GM12878 (cell line): ENCODE data around the gene HSD17B14. TPM values are rescaled to one million over a fixed set of nuclear protein-coding genes. Genes with fewer than 3 reads are reported as not detected.

Experiments used
- SREBF1 ChIP-seq: IDR thresholded peaks from 2 replicates; pipeline ENCODE4 v1.6.1; 2012; ENCODE audit warnings: mild to moderate bottlenecking, low read length
- ZNF592 ChIP-seq: fragments of 450-650 bp; IDR thresholded peaks from 2 replicates; pipeline ENCODE4 v1.6.1; 2017; ENCODE audit warnings: mild to moderate bottlenecking, moderate library complexity
- polyA plus RNA-seq, 11 experiments: library from polyadenylated mRNA; depleted of rRNA in 4 of 11; unstranded in 6 of 11; stranded (reverse) in 5 of 11; fragments of >200 nt; fragmentation: Nextera tagmentation in 4 of 11; fragmentation: Illumina TruSeq in 1 of 11; extraction: Ambion mirVana in 4 of 11; extraction: Trizol in 1 of 11; gene quantifications; 1 replicate in 1 of 11; 2 replicates in 10 of 11; pipeline versions ENCODE4 v1.2.1 to v1.2.3, GENCODE V29; 2011 to 2016; ENCODE audit warnings: inconsistent platforms in 2 of 11, missing spikeins in 2 of 11, low read depth in 1 of 11
- total RNA-seq, 4 experiments: library from RNA; depleted of rRNA in 3 of 4; stranded (reverse); fragments of >200 nt in 3 of 4; fragmentation: Illumina TruSeq in 1 of 4; extraction: Trizol in 1 of 4; gene quantifications; 2 replicates each; pipeline versions ENCODE4 v1.2.1 to v1.2.3, GENCODE V29; 2013 to 2021
- TF ChIP-seq, protein P1 (sequence below): IDR thresholded peaks from 2 replicates; pipeline ENCODE4 v1.6.1; 2012; ENCODE audit warnings: mild to moderate bottlenecking, low read depth, low read length
- TF ChIP-seq, protein P2 (sequence below): fragments of 450-650 bp; IDR thresholded peaks from 2 replicates; pipeline ENCODE4 v1.6.1; 2017; ENCODE audit warnings: mild to moderate bottlenecking, low read depth, inconsistent platforms; ENCODE audit not compliant: poor library complexity, severe bottlenecking
- TF ChIP-seq, protein P3 (sequence below): fragments of 450-650 bp; IDR thresholded peaks from 2 replicates; pipeline ENCODE4 v1.6.1; 2016; ENCODE audit warnings: mild to moderate bottlenecking

The HSD17B14 gene
- total and polyA plus RNA-seq, 10 of the 15 experiments (the other 5 are each of a cell fraction or from before 2014, with no cell fraction given) = 0.21 to 4.1 (median 0.61) TPM

DNA sequence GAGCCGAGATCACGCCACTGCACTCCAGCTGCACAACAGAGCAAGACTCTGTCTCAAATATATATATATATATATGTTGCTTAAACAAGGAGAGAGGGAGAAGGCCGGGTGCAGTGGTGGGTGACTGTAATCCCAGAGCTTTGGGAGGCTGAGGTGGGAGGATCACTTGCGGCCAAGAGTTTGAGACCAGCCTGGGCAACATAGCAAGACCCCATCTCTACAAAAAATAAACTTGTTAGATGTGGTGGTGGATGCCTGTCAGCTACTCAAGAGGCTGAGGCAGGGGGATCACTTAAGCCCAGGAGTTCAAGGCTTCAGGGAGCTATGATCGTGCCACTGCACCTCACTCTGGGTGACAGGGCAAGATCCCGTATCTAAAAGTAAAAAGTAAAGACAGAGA, 5.3 kb upstream of the HSD17B14 start (continued):
- TF ChIP-seq, protein P1, sequence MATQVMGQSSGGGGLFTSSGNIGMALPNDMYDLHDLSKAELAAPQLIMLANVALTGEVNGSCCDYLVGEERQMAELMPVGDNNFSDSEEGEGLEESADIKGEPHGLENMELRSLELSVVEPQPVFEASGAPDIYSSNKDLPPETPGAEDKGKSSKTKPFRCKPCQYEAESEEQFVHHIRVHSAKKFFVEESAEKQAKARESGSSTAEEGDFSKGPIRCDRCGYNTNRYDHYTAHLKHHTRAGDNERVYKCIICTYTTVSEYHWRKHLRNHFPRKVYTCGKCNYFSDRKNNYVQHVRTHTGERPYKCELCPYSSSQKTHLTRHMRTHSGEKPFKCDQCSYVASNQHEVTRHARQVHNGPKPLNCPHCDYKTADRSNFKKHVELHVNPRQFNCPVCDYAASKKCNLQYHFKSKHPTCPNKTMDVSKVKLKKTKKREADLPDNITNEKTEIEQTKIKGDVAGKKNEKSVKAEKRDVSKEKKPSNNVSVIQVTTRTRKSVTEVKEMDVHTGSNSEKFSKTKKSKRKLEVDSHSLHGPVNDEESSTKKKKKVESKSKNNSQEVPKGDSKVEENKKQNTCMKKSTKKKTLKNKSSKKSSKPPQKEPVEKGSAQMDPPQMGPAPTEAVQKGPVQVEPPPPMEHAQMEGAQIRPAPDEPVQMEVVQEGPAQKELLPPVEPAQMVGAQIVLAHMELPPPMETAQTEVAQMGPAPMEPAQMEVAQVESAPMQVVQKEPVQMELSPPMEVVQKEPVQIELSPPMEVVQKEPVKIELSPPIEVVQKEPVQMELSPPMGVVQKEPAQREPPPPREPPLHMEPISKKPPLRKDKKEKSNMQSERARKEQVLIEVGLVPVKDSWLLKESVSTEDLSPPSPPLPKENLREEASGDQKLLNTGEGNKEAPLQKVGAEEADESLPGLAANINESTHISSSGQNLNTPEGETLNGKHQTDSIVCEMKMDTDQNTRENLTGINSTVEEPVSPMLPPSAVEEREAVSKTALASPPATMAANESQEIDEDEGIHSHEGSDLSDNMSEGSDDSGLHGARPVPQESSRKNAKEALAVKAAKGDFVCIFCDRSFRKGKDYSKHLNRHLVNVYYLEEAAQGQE = no peak
- TF ChIP-seq, protein P2, sequence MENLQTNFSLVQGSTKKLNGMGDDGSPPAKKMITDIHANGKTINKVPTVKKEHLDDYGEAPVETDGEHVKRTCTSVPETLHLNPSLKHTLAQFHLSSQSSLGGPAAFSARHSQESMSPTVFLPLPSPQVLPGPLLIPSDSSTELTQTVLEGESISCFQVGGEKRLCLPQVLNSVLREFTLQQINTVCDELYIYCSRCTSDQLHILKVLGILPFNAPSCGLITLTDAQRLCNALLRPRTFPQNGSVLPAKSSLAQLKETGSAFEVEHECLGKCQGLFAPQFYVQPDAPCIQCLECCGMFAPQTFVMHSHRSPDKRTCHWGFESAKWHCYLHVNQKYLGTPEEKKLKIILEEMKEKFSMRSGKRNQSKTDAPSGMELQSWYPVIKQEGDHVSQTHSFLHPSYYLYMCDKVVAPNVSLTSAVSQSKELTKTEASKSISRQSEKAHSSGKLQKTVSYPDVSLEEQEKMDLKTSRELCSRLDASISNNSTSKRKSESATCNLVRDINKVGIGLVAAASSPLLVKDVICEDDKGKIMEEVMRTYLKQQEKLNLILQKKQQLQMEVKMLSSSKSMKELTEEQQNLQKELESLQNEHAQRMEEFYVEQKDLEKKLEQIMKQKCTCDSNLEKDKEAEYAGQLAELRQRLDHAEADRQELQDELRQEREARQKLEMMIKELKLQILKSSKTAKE = no peak
- no peak for TF ChIP-seq ZNF592
- TF ChIP-seq SREBF1 = no peak
- TF ChIP-seq, protein P3, sequence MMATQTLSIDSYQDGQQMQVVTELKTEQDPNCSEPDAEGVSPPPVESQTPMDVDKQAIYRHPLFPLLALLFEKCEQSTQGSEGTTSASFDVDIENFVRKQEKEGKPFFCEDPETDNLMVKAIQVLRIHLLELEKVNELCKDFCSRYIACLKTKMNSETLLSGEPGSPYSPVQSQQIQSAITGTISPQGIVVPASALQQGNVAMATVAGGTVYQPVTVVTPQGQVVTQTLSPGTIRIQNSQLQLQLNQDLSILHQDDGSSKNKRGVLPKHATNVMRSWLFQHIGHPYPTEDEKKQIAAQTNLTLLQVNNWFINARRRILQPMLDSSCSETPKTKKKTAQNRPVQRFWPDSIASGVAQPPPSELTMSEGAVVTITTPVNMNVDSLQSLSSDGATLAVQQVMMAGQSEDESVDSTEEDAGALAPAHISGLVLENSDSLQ = no peak
- TF ChIP-seq, all 136 proteins: peak for 0
